H7 (cell line): ENCODE measurements around the gene MRPS15. TPM values are rescaled to one million over a fixed set of nuclear protein-coding genes. Genes with fewer than 3 reads are reported as not detected.

Source experiments
- DNase-seq: peaks from one replicate; pipeline ENCODE4 v3.0.0; 2012
- H3K27me3 ChIP-seq: 2 replicates; pipeline ENCODE4 v1.6.0; 2011; ENCODE audit warnings: mild to moderate bottlenecking, low read length; ENCODE audit not compliant: control insufficient read depth, insufficient read depth
- H3K36me3 ChIP-seq: replicated peaks from 2 replicates; pipeline ENCODE4 v1.5.1; 2011; ENCODE audit warnings: low read length; ENCODE audit not compliant: control insufficient read depth, insufficient read depth
- H3K4me3 ChIP-seq: 2 replicates; pipeline ENCODE4 v1.5.1; 2011; ENCODE audit warnings: low read depth, mild to moderate bottlenecking, control low read depth, low read length, moderate library complexity; ENCODE audit not compliant: insufficient read depth
- total RNA-seq: library from RNA; depleted of rRNA; stranded (reverse); fragments of >200 nt; shearing (Covaris generic); gene quantifications from 2 replicates; pipeline ENCODE4 v1.2.3, GENCODE V29; 2014

Gene MRPS15
- total RNA-seq, 1 experiment from 2014 or later: 145 TPM

DNA sequence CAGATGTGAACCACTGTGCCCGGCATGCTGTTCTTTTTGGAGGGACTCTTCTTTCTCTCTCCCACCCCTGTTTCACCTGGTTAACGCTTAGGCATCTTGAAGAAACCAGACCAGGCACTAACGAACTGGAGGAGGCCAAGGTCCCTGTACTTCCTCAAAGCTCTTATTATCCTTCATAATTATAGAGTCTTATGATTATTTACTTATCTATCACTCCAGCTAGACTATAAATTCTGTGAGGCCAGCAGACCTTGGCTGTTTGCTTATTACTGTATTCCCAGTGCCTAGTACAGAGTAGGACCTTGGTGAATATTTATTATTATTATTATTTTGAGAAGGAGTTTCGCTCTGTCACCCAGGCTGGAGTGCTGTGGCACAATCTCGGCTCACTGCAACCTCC lies 12.8 kb upstream of the MRPS15 start:
- Histone ChIP-seq H3K4me3 (no peak overlapping the region), H3K36me3 (no peaks in the 10 kb centered on the region), H3K27me3 (peaks cover 2% of the 10 kb centered on the region; the same call in 1 of the 2 replicates)
- no peak for DNase-seq

- DNase-seq: no peak
- peaks cover 3% of the 10 kb centered on the region; the same call in 1 of the 2 replicates for H3K27me3 ChIP-seq
- no peak overlapping the region for H3K4me3 ChIP-seq
- no peaks in the 10 kb centered on the region for H3K36me3 ChIP-seq
These were observed 11.9 kb upstream of the MRPS15 start for GRCh38 chr1:36475910-36476604.

GRCh38 chr1:36475341-36475740 lies 11.2 kb upstream of the MRPS15 start:
- Histone ChIP-seq H3K36me3 (no peaks in the 10 kb centered on the region), H3K4me3 (no peak overlapping the region), H3K27me3 (peaks cover 5% of the 10 kb centered on the region; the same call in 1 of the 2 replicates)
- no peak for DNase-seq

DNA sequence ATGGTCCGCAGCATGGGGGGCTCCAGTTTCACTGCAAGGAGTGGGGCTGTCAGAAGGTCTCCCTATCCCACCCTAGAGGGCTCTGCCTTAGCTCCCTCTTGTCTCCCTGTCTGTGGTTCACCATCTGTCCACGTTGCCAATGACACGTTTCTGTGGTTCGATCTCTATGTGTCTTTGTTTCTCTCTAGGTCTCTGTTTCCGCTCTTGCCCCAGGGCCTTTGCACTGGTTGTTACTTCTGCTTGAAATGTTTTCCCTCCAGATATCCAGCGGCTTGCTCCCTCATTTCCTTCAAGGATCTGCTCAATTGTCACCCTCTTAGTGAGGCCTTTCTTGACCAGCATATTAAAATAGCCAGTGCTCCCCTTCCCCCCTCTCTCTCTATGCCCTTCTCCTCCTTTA lies 8.5 kb upstream of the MRPS15 start:
- no peak for DNase-seq
- Histone ChIP-seq H3K27me3 (peaks cover 23% of the 10 kb centered on the region), H3K4me3 (no peak overlapping the region), H3K36me3 (no peaks in the 10 kb centered on the region)

GRCh38 chr1:36471830-36472641 lies 7.9 kb upstream of the MRPS15 start:
- H3K27me3 ChIP-seq: peaks cover 29% of the 10 kb centered on the region
- no peaks in the 10 kb centered on the region for H3K36me3 ChIP-seq
- peak; percentile 57 for DNase-seq
- no peak overlapping the region for H3K4me3 ChIP-seq

DNA sequence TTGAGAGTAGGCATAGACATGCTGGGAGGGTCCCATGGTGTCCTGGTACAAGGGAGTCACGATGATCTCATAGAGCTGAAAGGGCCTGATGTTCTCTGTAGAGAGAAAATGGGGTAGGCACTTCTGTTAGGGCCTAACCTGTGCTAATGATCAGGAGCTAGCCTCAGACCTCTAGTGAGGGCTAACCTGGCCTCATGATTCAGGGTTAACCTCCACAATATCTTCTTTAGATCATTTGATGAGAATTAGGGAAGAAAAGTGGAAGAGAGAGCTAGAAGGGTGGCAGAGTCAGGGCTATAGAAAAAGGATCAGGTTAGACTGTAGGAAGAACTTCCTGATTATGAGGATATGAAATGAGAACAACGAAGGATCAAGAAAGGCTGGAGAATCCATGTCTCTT lies 5.0 kb upstream of the MRPS15 start:
- peaks cover 49% of the 10 kb centered on the region for H3K27me3 ChIP-seq
- no peak overlapping the region for H3K4me3 ChIP-seq
- DNase-seq: no peak
- no peaks in the 10 kb centered on the region for H3K36me3 ChIP-seq

DNA sequence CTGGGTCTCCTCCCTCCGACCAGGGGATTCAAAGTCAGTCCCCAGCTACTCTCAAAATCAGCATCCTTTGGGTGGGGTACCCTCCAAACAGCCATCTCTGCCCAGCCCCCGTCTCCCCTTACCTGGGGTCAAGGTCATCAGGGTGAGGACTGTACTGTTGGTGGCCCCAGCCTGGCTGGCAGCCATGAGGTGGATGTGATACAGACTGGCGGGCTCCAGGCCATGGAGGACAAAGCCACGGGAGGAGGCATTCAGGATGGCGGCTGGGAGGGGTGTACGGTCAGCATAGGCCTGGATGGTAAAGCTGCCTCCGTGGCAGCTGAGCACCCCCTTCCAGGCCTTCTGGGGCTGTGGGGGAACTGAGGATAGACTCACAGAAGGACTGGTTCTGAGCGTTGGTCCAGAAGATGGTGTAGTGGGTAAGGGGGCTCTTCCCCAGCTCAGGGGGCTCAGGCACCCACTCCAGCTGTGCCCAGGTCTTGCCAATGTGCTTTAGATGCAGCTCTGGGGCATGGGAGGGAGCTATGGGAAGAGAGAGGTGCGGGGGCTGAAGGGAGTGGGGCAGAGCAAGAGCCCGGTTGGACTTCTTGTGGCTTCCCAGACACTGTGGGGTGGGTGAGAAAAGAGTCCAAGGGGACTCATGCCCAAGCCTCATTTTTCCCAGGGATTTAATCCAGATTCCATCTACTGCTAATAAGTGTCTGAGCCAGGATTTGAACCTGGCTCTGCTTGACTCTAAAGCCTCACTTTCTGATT lies 3.7 kb upstream of the MRPS15 start:
- Histone ChIP-seq H3K36me3 (no peaks in the 10 kb centered on the region), H3K27me3 (peaks cover 49% of the 10 kb centered on the region), H3K4me3 (no peak overlapping the region)
- DNase-seq: no peak

- H3K4me3 ChIP-seq: no peak overlapping the region
- DNase-seq: no peak
- H3K27me3 ChIP-seq: peaks cover 49% of the 10 kb centered on the region
These were observed 2.8 kb upstream of the MRPS15 start for GRCh38 chr1:36467027-36467410.

GRCh38 chr1:36466370-36467026 lies 2.3 kb upstream of the MRPS15 start:
- Histone ChIP-seq H3K27me3 (peaks cover 47% of the 10 kb centered on the region), H3K36me3 (peaks cover 5% of the 10 kb centered on the region), H3K4me3 (no peak overlapping the region)
- DNase-seq: no peak

More at GRCh38 chr1:36467027-36467410, 2.8 kb upstream of the MRPS15 start:
- H3K36me3 ChIP-seq: peaks cover 4% of the 10 kb centered on the region

- Histone ChIP-seq H3K4me3 (no peak overlapping the region), H3K36me3 (peaks cover 10% of the 10 kb centered on the region), H3K27me3 (peaks cover 45% of the 10 kb centered on the region)
- DNase-seq: no peak
These were observed 1.7 kb upstream of the MRPS15 start for GRCh38 chr1:36465731-36466369.

- H3K4me3 ChIP-seq: peak overlapping the region; percentile 93
- DNase-seq: peak; percentile 89
- H3K36me3 ChIP-seq: peaks cover 17% of the 10 kb centered on the region
- H3K27me3 ChIP-seq: peaks cover 44% of the 10 kb centered on the region
These were observed 615 bp upstream of the MRPS15 start for GRCh38 chr1:36464605-36465393.

DNA sequence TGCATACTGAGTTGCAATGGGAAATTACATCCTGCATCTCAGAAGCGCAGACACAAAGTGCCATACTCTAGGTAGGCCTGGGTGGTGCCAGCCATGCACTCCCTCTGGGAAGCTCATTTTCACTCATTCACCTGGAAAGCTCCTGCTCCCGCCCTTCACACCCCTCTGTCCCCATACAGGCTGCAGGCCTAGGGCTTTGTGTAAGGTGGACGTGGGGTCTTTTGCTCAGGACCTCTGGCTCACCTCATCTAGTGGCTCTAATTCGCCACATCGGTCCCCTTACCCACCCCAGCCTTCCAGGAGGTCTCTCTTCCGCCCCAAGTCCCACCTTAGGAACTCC lies 751 bp downstream of the MRPS15 start:
- H3K4me3 ChIP-seq: peak overlapping the region; percentile 93
- peak; percentile 59 for DNase-seq
- peaks cover 17% of the 10 kb centered on the region for H3K36me3 ChIP-seq
- peaks cover 34% of the 10 kb centered on the region for H3K27me3 ChIP-seq

DNA sequence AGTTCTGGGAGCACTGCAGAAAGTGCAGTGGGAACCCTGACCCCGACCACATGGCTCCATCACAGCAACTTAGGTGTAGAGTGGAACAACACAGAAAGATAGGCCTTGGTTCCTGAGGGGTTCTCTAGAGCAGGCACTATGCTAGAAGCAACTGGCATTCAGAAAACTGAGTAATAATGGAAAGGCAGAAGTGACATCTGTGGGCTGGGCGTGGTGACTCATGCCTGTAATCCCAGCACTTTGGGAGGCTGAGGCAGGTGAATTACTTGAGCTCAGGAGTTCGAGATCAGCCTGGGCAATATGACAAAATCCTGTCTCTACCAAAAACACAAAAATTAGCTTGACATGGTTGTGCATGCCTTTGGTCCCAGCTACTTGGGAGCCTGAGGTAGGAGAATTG lies 5.3 kb downstream of the MRPS15 start:
- no peak for DNase-seq
- Histone ChIP-seq H3K36me3 (peaks cover 30% of the 10 kb centered on the region), H3K27me3 (no peaks in the 10 kb centered on the region), H3K4me3 (no peak overlapping the region)
